ENCODE results near the gene HEXD.

DNA sequence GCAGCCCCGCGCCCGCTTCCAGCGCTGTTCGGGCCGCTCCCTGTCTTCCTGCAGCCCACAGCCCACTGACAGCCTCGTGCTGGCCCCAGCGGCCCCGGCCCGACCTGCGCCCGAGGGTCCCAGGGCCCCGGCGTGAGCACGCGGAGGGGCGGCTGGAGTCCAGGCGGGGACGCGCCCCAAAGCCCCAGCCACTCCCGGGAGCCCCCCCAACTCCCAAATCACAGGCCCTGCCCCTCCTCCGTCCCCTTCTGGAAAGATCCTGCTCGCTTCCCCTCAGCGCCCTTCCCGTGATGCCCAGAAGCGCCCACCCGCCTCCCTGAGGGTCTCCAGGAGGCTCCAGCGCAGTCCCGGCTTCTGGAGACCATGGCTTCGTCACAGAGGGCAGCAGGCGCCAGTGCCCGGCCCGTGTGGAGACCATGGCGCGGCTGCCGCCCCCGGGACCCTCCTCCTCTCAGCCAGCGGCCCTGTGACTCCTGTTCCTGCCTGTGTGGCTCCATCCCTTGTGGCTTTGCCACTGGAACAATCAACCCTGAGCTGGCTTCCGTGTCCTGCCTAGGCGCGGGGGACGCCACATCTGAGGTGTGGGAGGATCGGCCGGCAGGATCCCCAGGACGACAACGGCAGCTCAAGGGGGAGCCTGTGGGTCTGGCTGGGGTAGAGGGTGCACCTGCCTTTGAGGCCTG lies 42.6 kb upstream of the HEXD start:
- no peak for TF ChIP-seq SUZ12 (IDR thresholded peaks at IDR 0.05; ENCODE audit: extremely low read depth, insufficient read depth, insufficient read length)
- no peak for TF ChIP-seq ZNF274 (IDR thresholded peaks at IDR 0.05; ENCODE audit: low read depth, low read length)

Data from NT2/D1 (cell line).